PC-3 (cell line): ENCODE data around the gene TMEM242.

Experiments
- CTCF ChIP-seq: fragments of 300-600 bp; sonication (generic); conservative IDR thresholded peaks from 2 replicates; pipeline ENCODE4 v1.5.1; 2017; ENCODE audit warnings: antibody characterized with exemption, low read depth, mild to moderate bottlenecking, low read length
- EZH2 ChIP-seq: fragments of 300-600 bp; sonication (generic); IDR thresholded peaks from one replicate; pipeline ENCODE4 v1.6.1; 2017; ENCODE audit warnings: antibody characterized with exemption, mild to moderate bottlenecking, low read length; ENCODE audit not compliant: unreplicated experiment

GRCh38 chr6:157240960-157241311 lies 82.4 kb downstream of the TMEM242 start:
- TF ChIP-seq EZH2 (no peak), CTCF (no peak)
